G401 (cell line): ENCODE data around the gene INTS15. TPM values are rescaled to one million over a fixed set of nuclear protein-coding genes. Genes with fewer than 3 reads are reported as not detected.
"Not testable (repeated sequence)": the region's sequence is repeated elsewhere in the genome, so short reads cannot be mapped to it uniquely, and the experiment has no call there.

Experiments
- DNase-seq: peaks from one replicate; pipeline ENCODE4 v3.0.0-alpha.2; 2015; ENCODE audit warnings: low spot score
- in situ Hi-C: cut with HindIII; loops from 2 replicates; pipeline ENCODE4 v1.10.0; 2016; ENCODE audit warnings: low sequenced_read_pairs, mixed read lengths
- total RNA-seq: library from RNA; depleted of rRNA; stranded (reverse); fragments of >200 nt; shearing (Covaris generic); gene quantifications from 2 replicates; pipeline ENCODE4 v1.2.3, GENCODE V29; 2014

The INTS15 gene
- total RNA-seq, 1 experiment from 2014 or later = 33.1 TPM

GRCh38 chr7:6576024-6576866 lies 13.6 kb upstream of the INTS15 start:
- in situ Hi-C loops = no loop called here
- no peak for DNase-seq

DNA sequence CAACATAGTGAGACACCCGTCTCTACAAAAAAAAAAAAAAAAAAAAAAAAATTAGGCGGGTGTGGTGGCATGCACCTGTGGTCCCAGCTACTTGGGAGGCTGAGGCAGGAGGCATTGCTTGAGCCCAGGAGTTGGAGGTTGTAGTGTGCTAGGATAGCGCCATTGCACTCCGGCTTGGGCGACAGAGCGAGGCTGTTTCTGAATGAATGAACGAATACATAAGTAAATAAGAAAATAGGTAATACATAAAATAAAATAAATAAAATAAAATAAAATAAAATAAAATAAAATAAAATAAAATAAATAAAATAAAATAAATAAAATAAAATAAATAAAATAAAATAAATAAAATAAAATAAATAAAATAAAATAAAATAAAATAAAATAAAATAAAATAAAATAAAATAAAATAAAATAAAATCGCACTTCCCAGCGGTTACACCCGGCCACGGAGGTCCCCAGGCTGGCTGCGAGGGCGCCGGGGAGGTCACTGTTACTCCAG lies 12.9 kb upstream of the INTS15 start:
- in situ Hi-C loops = not testable (repeated sequence)
- DNase-seq = peak; percentile 21

DNA sequence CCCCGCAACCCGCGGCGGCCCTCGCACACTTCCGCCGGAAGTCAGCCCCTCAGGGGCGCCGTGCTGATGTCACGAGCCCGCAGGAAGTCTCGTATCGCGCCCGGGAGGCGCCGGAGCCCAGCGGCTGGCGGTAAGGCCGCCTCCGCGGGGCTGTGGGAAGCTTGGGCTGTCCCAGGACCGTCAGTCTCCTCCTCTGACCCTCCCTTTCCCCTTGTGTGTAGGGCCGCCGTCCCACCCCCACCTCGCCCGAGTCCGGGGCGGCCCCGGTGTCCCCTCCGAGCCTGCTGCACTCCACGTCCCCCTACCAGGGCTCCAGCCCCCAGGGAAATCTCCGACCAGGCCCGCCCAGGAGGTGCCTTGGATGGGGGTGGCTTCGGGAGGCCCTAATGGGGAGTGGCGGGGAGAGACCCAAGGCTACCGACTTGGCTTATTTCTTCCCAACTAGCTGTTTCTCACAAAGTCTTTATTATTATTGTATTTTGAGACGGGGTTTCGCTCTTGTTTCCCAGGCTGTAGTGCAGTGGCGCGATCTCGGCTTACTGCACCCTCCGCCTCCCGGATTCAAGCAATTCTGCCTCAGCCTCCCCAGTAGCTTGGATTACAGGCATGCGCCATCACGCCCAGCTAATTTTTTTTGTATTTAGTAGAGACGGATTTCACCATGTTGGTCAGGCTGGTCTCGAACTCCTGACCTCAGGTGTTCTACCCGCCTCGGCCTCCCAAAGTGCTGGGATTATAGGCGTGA lies 12.3 kb upstream of the INTS15 start, which contains the start of gene ZDHHC4:
Gene ZDHHC4 (plus strand): TSS at position 86 of the 745 bp plus-strand sequence. CDS start 3,108 bp downstream, outside the sequence.
- peak; percentile 79 for DNase-seq

GRCh38 chr7:6578114-6579084 lies 11.4 kb upstream of the INTS15 start:
- in situ Hi-C loops = no loop called here
- no peak for DNase-seq

More for the DNA sequence above, 12.3 kb upstream of the INTS15 start, which contains the start of gene ZDHHC4:
- in situ Hi-C loops = no loop called here

DNA sequence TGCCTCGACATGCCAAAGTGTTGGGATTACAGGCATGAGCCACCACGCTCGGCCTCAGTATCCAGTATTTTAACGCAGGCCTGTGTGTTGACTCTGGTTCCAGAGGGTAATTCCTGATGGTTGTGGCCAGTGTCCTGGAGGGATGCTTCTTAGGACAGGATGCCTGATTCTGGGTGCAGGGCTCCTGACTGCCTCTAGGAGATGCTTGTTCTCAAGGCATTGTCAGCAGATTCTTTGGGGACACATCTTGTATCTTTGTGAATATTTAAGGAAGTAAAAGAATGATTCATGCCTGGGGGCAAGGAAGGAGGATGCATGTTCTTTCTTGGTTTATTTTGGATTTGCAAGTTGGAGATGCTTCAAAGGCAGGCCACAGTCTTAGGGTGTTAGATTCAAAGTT lies 10.4 kb upstream of the INTS15 start:
- in situ Hi-C loops = no loop called here
- no peak for DNase-seq

DNA sequence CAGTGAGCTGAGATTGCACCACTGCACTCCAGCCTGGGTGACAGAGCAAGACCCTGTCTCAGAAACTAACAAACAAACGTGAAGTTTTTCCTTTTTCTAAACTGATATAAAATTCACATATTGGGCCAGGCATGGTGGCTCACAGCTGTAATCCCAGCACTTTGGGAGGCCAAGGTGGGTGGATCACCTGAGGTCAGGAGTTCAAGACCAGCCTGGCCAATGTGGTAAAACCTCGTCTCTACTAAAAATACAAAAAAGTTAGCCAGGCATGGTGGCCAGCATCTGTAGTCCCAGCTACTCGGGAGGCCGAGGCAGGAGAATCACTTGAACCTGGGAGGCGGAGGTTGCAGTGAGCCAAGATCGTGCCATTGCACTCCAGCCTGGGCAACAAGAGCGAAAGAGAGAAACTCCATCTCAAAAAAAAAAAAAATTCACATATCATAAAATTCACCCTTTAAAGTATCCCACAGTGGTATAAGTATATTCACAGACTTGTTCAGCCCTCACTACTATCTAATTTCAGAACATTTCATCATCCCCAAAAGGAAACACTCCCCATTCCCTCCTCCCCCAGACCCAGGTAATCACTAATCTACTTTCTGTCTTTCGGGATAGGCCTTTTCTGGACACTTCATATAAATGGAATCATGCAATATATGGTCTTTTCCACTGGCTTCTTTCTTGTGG lies 3.9 kb upstream of the INTS15 start:
- DNase-seq, in situ Hi-C loops: not testable (repeated sequence)

- DNase-seq = no peak
- in situ Hi-C loops = no loop called here
Measured at GRCh38 chr7:6588566-6588965, 1.3 kb upstream of the INTS15 start.

- no peak for DNase-seq
- in situ Hi-C loops = no loop called here
Measured at GRCh38 chr7:6589151-6589828, 531 bp upstream of the INTS15 start.

- in situ Hi-C loops = no loop called here
- no peak for DNase-seq
Measured at GRCh38 chr7:6590645-6591110, 857 bp downstream of the INTS15 start.

DNA sequence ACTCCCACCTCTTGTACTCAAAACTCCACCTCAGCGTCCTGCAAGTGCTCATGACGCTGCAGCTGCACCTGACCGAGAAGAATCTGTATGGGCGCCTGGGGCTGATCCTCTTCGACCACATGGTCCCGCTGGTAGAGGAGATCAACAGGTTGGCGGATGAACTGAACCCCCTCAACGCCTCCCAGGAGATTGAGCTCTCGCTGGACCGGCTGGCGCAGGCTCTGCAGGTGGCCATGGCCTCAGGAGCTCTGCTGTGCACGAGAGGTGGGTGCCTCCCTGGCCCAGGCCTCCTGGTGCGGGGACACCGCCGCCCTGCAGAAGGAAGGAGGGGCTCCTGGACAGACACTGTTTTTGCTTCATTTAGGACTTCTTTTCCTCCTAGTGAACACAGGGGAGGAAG lies 10.3 kb downstream of the INTS15 start:
- in situ Hi-C loops = no loop called here
- no peak for DNase-seq

DNA sequence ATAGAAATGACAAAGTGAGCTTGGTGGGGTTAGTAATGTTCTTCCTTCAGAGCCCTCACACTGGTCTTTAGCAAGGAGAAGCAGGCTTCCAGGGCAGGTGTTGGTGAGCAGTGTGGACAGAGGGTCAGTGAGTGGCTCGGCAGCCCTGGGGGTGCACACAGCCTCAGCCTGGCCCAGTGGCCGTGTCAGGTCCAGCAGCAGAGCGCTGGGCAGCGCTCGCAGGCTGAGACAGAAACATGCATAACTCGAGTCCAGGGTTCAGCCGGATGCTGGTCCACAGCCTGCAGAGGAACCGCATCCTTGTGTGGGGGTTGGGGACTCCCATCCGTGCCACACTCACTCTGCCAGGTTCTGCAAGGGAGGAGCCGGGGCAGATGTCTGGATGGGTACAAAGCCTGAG lies 14.6 kb downstream of the INTS15 start:
- in situ Hi-C loops = no loop called here

GRCh38 chr7:6606866-6607583 lies 17.2 kb downstream of the INTS15 start:
- no peak for DNase-seq
- in situ Hi-C loops = no loop called here

More for the DNA sequence above, 14.6 kb downstream of the INTS15 start:
- no peak for DNase-seq

- no peak for DNase-seq
- in situ Hi-C loops = no loop called here
Measured at GRCh38 chr7:6607651-6608051, 17.8 kb downstream of the INTS15 start.

GRCh38 chr7:6608081-6608480 lies 18.3 kb downstream of the INTS15 start:
- in situ Hi-C loops = no loop called here
- DNase-seq = no peak

DNA sequence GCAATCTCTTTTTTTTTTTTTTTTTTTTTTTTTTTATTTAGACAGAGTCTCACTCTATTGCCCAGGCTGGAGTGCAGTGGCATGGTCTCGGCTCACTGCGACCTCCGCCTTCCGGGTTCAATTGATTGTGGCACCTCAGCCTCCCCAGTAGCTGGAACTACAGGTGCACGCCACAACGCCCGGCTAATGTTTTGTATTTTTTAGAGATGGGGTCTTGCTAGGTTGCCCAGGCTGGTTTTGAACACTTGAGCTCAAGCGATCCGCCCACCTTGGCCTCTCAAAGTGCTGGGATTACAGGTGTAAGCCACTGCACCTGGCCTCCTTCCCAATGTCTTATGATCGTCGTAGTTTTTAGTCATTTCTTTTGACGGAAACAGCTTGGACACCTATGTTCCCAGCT lies 19.0 kb downstream of the INTS15 start:
- in situ Hi-C loops = no loop called here
- DNase-seq = no peak

DNA sequence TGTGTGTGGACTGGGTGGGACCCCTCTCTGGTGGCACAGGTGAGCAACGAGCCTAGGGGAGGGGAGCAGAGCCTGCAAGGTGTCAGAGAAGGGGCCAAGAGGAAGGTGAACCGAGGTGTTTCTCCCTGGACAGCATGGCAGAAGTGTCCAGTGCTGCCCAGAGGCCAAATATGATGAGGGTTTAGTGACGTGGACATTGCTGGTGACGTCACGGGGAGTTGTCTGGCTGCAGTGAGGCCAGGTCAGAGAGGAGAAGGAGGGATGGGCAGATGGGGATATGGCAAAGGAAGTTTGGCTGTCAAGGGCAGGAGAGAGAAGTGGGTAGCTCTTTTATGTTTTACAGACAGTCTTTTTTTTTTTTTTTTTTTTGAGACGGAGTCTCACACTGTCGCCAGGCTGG lies 23.0 kb downstream of the INTS15 start:
- DNase-seq = no peak
- in situ Hi-C loops = no loop called here

DNA sequence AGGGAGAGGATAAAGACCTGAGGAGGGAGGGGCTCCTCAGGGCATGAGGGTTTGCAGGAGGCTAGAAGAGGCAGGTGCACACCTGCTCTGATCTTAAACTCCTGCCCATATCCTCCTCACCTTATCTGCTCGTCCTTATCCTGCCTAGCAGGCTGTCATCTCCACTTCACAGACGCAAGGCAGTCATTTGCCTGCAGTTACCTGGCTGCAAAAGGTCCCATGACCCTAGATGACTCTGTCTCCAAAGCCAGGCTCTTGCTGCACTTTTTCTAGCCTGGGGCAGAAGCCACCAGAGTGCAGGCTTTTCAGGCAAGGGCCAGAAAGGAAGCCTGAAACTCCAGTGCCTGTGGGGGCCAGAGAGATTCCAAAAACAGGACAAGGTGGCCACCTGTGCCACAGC lies 23.9 kb downstream of the INTS15 start:
- DNase-seq = no peak
- in situ Hi-C loops = no loop called here
